Stimulated activated naive CD8-positive, alpha-beta T cell treated with anti-CD3 and anti-CD28 coated beads, Interleukin-15, Interleukin-2, amounts not matched to agents 100 ng/mL and 50 ng/mL, for 24 hours (primary cell): ENCODE results near the gene AIG1.
"Not testable (repeated sequence)": the region's sequence is repeated elsewhere in the genome, so short reads cannot be mapped to it uniquely, and the experiment has no call there.

ENCODE experiments used
- H3K27ac Mint-ChIP-seq: one replicate; pipeline ENCODE4 v1.8.0; 2021; ENCODE audit warnings: mild to moderate bottlenecking, mixed read lengths
- H3K27me3 Mint-ChIP-seq: one replicate; pipeline ENCODE4 v1.8.0; 2021; ENCODE audit warnings: mixed read lengths
- H3K36me3 Mint-ChIP-seq: one replicate; pipeline ENCODE4 v1.8.0; 2021; ENCODE audit warnings: low read depth, mixed read lengths
- H3K4me1 Mint-ChIP-seq: one replicate; pipeline ENCODE4 v1.8.0; 2021; ENCODE audit warnings: low read depth, mixed read lengths
- H3K4me3 Mint-ChIP-seq: one replicate; pipeline ENCODE4 v1.8.0; 2021; ENCODE audit warnings: mild to moderate bottlenecking, mixed read lengths
- H3K9me3 Mint-ChIP-seq: one replicate; pipeline ENCODE4 v1.8.0; 2021; ENCODE audit warnings: mixed read lengths

The AIG1 gene

GRCh38 chr6:143167224-143167623 lies 106.5 kb downstream of the AIG1 start:
- Mint-ChIP-seq H3K36me3 (peaks cover 20% of the 10 kb centered on the region), H3K27me3 (no peaks in the 10 kb centered on the region), H3K27ac (no peak overlapping the region), H3K9me3 (no peaks in the 10 kb centered on the region), H3K4me3 (no peak overlapping the region), H3K4me1 (no peaks in the 10 kb centered on the region)

GRCh38 chr6:143168396-143168816 lies 107.7 kb downstream of the AIG1 start:
- not testable (repeated sequence) for H3K4me1 Mint-ChIP-seq, H3K27ac Mint-ChIP-seq, H3K27me3 Mint-ChIP-seq, H3K4me3 Mint-ChIP-seq, H3K9me3 Mint-ChIP-seq
- H3K36me3 Mint-ChIP-seq = peaks cover 30% of the 10 kb centered on the region

- Mint-ChIP-seq H3K9me3 (peaks cover 6% of the 10 kb centered on the region), H3K4me3 (no peak overlapping the region), H3K4me1 (no peaks in the 10 kb centered on the region), H3K27ac (no peak overlapping the region), H3K27me3 (no peaks in the 10 kb centered on the region), H3K36me3 (peaks cover 36% of the 10 kb centered on the region)
Measured at GRCh38 chr6:143169440-143169839, 108.8 kb downstream of the AIG1 start.

GRCh38 chr6:143174516-143174915 lies 113.8 kb downstream of the AIG1 start:
- Mint-ChIP-seq H3K27ac (no peak overlapping the region), H3K36me3 (peaks cover 49% of the 10 kb centered on the region), H3K4me3 (no peak overlapping the region), H3K9me3 (peaks cover 29% of the 10 kb centered on the region), H3K27me3 (no peaks in the 10 kb centered on the region), H3K4me1 (no peaks in the 10 kb centered on the region)

GRCh38 chr6:143174951-143175350 lies 114.3 kb downstream of the AIG1 start:
- Mint-ChIP-seq H3K36me3 (peaks cover 49% of the 10 kb centered on the region), H3K27me3 (no peaks in the 10 kb centered on the region), H3K27ac (no peak overlapping the region)

GRCh38 chr6:143176090-143177021 lies 115.7 kb downstream of the AIG1 start:
- H3K27ac Mint-ChIP-seq = no peak overlapping the region

More at GRCh38 chr6:143174951-143175350, 114.3 kb downstream of the AIG1 start:
- H3K9me3 Mint-ChIP-seq = peaks cover 29% of the 10 kb centered on the region
- no peak overlapping the region for H3K4me3 Mint-ChIP-seq
- no peaks in the 10 kb centered on the region for H3K4me1 Mint-ChIP-seq

GRCh38 chr6:143177706-143178105 lies 117.0 kb downstream of the AIG1 start:
- Mint-ChIP-seq H3K36me3 (peaks cover 36% of the 10 kb centered on the region), H3K27ac (no peak overlapping the region), H3K4me3 (no peak overlapping the region), H3K4me1 (no peaks in the 10 kb centered on the region), H3K27me3 (no peaks in the 10 kb centered on the region), H3K9me3 (peaks cover 29% of the 10 kb centered on the region)

More at GRCh38 chr6:143176090-143177021, 115.7 kb downstream of the AIG1 start:
- no peaks in the 10 kb centered on the region for H3K4me1 Mint-ChIP-seq
- H3K27me3 Mint-ChIP-seq = no peaks in the 10 kb centered on the region
- peaks cover 49% of the 10 kb centered on the region for H3K36me3 Mint-ChIP-seq
- H3K9me3 Mint-ChIP-seq = peaks cover 29% of the 10 kb centered on the region
- no peak overlapping the region for H3K4me3 Mint-ChIP-seq

GRCh38 chr6:143179096-143179495 lies 118.4 kb downstream of the AIG1 start:
- Mint-ChIP-seq H3K4me3 (no peak overlapping the region), H3K27me3 (no peaks in the 10 kb centered on the region), H3K9me3 (peaks cover 24% of the 10 kb centered on the region), H3K4me1 (no peaks in the 10 kb centered on the region), H3K36me3 (peaks cover 28% of the 10 kb centered on the region), H3K27ac (no peak overlapping the region)

GRCh38 chr6:143179901-143180612 lies 119.4 kb downstream of the AIG1 start:
- Mint-ChIP-seq H3K4me3 (no peak overlapping the region), H3K36me3 (peaks cover 25% of the 10 kb centered on the region), H3K27me3 (no peaks in the 10 kb centered on the region), H3K4me1 (no peaks in the 10 kb centered on the region), H3K9me3 (peaks cover 16% of the 10 kb centered on the region), H3K27ac (no peak overlapping the region)

GRCh38 chr6:143180826-143181225 lies 120.1 kb downstream of the AIG1 start:
- Mint-ChIP-seq H3K27me3 (no peaks in the 10 kb centered on the region), H3K4me1 (no peaks in the 10 kb centered on the region), H3K36me3 (peaks cover 22% of the 10 kb centered on the region), H3K4me3 (no peak overlapping the region), H3K9me3 (peaks cover 10% of the 10 kb centered on the region), H3K27ac (no peak overlapping the region)

GRCh38 chr6:143183666-143184065 lies 123.0 kb downstream of the AIG1 start:
- Mint-ChIP-seq H3K9me3 (no peaks in the 10 kb centered on the region), H3K27me3 (no peaks in the 10 kb centered on the region)

GRCh38 chr6:143185288-143185687 lies 124.6 kb downstream of the AIG1 start:
- Mint-ChIP-seq H3K4me3 (no peak overlapping the region), H3K4me1 (no peaks in the 10 kb centered on the region), H3K9me3 (no peaks in the 10 kb centered on the region), H3K27me3 (no peaks in the 10 kb centered on the region), H3K36me3 (peaks cover 11% of the 10 kb centered on the region), H3K27ac (no peak overlapping the region)

More at GRCh38 chr6:143183666-143184065, 123.0 kb downstream of the AIG1 start:
- H3K27ac Mint-ChIP-seq = no peak overlapping the region
- no peaks in the 10 kb centered on the region for H3K4me1 Mint-ChIP-seq
- H3K4me3 Mint-ChIP-seq = no peak overlapping the region
- peaks cover 11% of the 10 kb centered on the region for H3K36me3 Mint-ChIP-seq

GRCh38 chr6:143187238-143187923 lies 126.7 kb downstream of the AIG1 start:
- H3K9me3 Mint-ChIP-seq = no peaks in the 10 kb centered on the region
- H3K36me3 Mint-ChIP-seq = peaks cover 11% of the 10 kb centered on the region
- no peaks in the 10 kb centered on the region for H3K27me3 Mint-ChIP-seq
- no peaks in the 10 kb centered on the region for H3K4me1 Mint-ChIP-seq
- H3K27ac Mint-ChIP-seq = no peak overlapping the region
- H3K4me3 Mint-ChIP-seq = no peak overlapping the region

- H3K27ac Mint-ChIP-seq = no peak overlapping the region
- H3K4me1 Mint-ChIP-seq = no peaks in the 10 kb centered on the region
- H3K4me3 Mint-ChIP-seq = no peak overlapping the region
- H3K9me3 Mint-ChIP-seq = no peaks in the 10 kb centered on the region
- peaks cover 11% of the 10 kb centered on the region for H3K36me3 Mint-ChIP-seq
- no peaks in the 10 kb centered on the region for H3K27me3 Mint-ChIP-seq
Measured at GRCh38 chr6:143188292-143188691, 127.6 kb downstream of the AIG1 start.

GRCh38 chr6:143191361-143191760 lies 130.7 kb downstream of the AIG1 start:
- no peaks in the 10 kb centered on the region for H3K4me1 Mint-ChIP-seq
- H3K9me3 Mint-ChIP-seq = peaks cover 7% of the 10 kb centered on the region
- no peak overlapping the region for H3K4me3 Mint-ChIP-seq
- H3K27me3 Mint-ChIP-seq = no peaks in the 10 kb centered on the region
- peaks cover 4% of the 10 kb centered on the region for H3K36me3 Mint-ChIP-seq
- no peak overlapping the region for H3K27ac Mint-ChIP-seq
